Fibroblast of peridontal ligament (primary cell): Measurements from ENCODE around the gene OR2Y1.
A peak's percentile ranks its signal among the peaks of the same experiment; 100 is the strongest.
"Not testable (repeated sequence)": the region's sequence is repeated elsewhere in the genome, so short reads cannot be mapped to it uniquely, and the experiment has no call there.

ENCODE experiments used
- DNase-seq: peaks from one replicate; pipeline ENCODE4 v3.0.0-alpha.2; 2010; ENCODE audit errors: extremely low read depth

The OR2Y1 gene

DNA sequence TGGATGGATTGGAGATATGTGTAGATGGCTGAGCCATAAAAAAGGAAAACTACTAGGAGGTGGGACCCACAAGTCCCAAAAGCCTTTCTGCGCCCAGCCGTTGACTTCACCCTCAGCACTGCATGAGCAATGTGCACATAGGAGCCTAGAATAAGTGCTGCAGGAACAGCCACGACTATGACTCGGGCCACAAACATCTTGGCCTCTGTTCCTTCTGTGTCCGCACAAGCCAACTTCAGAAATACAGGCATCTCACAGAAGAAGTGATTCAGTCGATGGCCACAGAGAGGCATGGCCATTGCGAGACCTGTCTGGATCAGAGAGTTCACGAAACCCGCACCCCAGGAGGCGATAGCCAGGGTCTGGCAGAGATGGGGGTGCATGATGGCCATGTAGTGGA is 587 bp downstream of the OR2Y1 start:
- no peak for DNase-seq

DNA sequence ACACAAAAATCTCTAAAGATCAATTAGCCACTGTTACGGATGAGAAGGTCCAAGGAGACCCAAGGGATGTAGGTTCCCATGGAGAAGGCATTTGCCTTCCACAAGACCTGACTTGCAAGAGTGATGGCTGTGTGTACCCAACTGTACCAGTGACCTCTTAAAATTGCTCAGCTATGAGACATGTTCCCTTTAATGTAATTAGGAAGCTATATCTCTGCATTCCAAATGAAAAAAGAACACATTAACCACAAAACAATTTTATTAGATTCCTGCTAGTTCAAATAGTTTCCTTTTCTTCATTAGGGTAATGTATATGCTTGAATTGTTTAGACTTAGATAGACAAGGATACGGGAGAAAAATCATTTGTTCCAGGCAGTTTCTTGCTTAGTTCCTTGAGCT is 3.3 kb downstream of the OR2Y1 start:
- no peak for DNase-seq

DNA sequence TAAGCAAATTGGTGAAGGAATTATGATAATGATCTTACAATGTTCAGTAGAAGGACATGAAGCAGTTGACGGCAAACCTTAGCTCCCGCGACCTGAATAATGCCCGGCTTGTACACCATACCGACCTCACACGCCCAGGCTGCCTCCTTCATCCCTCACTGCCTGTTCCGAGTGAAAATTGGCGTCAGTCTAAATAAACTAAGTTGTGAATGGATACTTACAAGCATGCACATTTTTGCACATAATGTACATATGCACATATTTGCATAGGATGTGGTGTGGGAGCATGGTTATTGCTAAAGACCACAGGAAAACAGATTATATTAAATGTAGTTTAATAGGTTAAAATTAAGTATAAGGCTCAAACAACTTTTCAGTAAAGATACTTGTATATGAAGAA is 14.9 kb downstream of the OR2Y1 start:
- no peak for DNase-seq

DNA sequence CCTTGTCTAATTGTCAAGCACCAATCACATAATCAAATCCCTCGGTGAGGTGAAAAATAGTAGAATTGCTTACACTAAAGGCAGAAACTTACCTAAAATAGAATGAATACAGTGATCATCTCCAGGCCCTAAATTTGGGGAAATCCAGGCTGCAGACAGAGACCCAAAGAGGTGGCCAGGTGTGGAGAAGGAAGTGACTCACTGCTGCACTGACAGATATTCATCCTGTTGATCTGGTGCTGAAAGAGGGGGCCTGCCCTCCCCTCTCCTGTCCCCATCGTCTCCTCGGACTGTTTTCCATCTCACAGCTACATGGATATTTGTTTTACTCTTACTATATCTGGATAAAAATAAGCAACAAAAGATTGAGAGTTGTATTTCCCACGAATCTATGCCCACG is 15.9 kb downstream of the OR2Y1 start:
- no peak for DNase-seq

DNA sequence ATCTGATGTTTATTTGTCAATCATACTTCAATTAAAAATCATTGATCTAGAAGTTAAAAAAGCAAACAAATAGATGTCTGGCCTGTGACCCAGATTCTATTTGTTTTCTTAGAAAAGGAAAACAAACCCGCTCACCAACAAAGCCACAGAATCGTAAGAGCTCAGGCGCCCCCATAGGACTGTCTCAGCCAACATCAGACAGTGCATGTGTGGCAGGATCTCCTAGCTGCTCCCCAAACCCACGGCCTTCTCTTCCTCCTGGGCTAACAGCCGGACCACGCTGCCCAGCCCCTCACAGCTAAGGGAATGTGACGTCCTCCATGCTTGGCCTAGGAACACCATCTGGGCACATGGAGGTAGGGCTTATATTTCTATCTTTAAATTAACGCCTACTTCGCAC is 19.4 kb downstream of the OR2Y1 start:
- no peak for DNase-seq

DNA sequence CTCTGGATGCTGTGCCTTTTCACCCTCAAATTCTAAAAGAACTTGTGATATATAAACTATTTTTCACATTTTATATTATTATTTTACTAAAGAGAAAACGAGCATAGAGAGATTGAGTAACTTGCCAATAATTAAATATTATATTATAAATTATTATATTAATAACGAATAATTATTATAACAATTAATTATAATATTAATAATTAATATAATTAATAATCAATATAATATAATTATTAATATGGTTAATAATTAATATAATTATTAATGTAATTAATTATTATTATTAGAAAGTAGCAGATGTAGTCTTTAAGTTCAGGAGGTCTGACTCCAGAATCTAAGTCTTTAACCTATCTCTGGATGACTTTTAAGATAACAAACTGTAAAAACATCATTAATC is 20.1 kb downstream of the OR2Y1 start:
- DNase-seq = no peak

DNA sequence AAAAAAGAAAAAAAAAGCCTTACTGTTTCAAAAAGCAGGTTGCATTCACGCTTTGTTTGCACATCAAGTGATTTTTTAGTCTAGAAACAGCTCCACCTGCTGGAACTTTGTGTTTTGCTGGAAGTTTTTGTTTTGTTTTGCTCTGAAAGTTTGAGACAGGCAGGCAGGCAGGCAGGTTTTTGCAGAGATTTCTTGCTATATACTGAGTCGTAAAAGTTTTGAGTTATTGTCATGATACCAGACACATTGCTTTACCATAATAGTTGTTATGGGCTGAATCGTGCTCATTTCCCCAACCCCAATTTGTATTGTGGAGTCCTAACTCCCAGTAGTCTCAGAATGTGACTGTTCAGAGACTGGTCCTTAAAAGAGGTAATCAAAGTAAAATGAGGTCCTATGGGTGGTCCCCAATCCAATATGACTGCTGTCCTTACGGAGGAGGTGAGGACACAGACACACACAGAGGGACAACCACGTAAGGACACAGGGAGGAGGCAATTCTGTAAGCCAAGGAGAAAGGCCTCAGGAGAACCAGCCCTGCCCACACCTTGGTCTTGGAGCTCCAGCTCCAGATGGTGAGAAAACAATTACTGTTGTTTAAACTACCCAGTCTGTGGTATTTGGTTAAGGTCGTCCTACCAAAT is 20.9 kb downstream of the OR2Y1 start:
- DNase-seq = peak; percentile 35

DNA sequence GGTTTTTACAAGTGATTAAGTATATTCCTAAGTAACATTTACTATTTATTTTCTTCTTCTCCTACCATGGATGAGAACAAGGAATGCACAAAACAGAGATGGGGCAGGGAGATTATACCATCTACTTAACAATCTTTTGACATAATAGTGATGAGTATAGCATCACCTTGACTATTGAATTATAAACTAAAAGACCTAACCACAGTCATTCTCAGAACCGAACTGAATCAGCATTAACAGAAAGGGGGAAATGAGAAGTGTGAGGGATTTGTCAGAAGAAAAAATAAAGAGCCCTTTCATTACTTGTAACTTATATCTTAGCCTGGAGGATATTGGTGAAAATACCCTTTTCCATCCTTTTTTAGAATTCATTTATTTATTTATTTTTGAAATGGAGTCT is 21.9 kb downstream of the OR2Y1 start:
- DNase-seq = no peak

DNA sequence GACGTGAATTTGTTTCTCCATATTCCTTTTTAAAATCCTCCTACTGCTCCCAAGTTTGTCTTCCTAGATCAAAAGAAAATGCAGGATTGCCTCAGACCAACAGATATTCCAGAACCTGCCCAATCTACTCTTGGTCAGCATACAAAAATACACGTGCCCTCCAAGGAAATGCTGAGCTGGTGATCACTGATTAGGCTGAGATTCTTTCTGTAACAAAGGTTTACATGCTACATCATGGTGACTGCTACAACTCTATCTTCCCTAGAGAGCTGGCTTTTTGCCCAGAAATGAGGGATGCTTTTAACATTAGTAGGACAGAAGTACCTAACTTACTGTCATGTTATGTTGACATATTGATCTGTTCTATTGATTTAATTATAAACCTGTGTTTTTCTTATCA is 35.5 kb downstream of the OR2Y1 start:
- DNase-seq = no peak

DNA sequence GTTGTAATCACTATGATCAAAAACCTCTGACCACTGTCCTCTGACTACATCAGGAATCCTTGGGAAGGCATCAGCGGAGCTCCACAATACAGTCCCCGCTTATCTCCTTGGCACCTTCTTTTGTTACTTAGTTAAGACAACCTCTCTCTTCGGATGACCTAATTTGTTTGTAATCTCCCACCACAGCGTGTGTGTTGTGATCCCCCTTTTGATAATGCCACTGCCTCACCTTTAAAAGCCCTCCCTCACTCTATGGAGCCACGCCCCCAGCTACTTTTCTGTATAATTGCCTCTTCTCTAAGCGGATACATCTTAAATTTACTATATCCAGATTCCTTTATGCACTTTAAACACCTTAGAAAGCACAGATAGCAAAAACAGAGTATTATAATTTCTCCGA is 35.9 kb downstream of the OR2Y1 start:
- no peak for DNase-seq

DNA sequence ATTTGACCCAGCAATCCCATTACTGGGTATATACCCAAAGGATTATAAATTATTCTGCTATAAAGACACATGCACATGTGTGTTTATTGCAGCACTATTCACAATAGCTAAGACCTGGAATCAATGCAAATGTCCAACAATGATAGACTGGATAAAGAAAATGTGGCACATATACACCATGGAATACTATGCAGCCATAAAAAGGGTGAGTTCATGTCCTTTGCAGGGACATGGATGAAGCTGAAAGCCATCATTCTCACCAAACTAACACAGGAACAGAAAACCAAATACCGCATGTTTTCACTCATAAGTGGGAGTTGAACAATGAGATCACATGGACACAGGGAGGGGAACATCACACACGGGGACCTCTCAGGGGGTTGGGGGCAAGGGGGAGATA is 36.5 kb downstream of the OR2Y1 start:
- not testable (repeated sequence) for DNase-seq

DNA sequence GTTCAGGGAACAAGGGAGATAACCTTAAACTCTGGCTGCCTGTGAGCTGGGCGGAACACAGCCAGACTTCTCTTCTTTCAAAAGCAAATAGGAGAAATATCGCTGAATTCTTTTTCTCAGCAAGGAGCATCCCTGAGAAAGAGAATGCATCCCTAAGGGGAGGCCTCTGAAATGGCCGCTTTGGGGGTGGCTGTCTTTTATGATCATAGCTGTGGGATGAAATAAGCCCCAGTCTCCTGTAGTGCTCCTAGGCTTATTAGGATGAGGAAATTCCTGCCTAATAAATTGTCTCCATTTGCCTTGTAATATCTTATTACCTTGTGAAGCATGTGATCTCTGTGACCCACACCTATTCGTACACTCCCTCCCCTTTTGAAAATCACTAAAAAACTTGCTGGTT is 39.4 kb downstream of the OR2Y1 start:
- not testable (repeated sequence) for DNase-seq

DNA sequence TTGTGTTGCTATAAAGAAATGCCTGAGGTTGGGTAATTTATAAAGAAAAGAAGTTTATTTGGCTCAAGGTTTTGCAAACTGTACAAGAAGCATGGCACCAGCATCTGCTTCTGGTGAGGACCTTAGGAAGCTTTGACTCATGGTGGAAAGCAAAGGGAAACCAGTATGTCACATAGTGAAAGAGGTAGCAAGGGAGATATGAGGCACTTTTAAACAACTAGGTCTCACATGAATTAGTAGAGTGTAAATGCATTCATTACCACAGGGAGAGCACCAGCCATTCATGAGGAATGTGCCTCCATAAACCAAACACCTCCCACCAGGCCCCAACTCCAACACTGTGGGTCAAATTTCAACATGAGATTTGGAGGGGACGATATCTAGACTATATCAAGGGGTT is 40.8 kb downstream of the OR2Y1 start:
- no peak for DNase-seq

DNA sequence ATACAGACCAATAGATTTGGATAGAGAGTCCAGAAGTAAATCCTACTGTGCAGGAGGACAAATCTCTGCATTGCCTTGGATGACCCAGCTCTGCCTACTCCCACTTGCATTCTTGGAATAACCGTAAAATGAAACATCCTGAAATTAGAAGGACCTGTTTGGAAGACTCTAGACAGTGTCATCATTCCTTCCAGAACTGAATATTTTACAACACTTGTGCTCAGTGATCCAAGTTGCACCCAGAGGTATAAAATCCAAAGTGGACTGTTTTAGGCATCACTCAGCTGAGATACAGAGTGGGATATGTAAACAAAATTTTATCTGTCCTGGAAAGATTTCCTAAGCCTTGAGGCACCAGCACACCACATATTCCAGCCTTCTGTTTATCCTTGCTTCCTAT is 43.7 kb downstream of the OR2Y1 start:
- DNase-seq = no peak

DNA sequence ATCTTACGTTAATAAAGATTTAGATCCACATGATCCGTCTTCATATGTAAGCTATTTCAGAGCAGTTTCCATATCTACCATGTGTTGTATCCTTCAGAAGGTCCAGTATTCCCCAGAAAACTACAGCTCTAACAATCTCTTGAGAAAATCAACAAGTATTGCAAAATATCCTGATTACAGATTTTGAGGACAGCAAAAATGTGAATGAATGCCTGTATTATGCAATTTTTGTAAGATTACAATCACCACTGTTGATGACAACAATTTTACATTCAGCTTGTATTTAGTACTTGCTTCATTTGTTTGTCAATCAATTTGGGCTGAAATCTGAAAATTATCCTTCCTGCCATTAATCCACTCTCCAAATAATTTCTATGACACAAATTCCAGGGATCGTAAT is 47.4 kb downstream of the OR2Y1 start:
- no peak for DNase-seq

DNA sequence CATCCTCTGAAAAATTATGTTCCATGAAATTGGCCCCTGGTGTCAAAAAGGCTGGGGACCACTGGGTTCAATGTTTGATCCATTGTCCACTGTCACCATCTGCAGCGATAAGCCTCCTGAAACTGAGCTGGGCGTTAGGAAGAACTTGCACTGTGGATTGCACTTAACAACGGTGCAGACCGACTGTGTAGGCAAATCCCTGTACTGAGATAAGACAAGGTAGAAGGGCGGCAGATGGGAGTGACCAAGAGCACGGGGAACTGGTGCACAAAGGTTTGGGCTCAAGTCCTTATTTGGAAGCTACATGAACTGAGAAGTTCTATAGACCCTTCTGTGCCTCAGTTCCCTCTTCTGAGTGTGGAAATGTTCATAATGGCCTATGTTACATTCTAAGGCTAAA is 48.8 kb downstream of the OR2Y1 start:
- no peak for DNase-seq

DNA sequence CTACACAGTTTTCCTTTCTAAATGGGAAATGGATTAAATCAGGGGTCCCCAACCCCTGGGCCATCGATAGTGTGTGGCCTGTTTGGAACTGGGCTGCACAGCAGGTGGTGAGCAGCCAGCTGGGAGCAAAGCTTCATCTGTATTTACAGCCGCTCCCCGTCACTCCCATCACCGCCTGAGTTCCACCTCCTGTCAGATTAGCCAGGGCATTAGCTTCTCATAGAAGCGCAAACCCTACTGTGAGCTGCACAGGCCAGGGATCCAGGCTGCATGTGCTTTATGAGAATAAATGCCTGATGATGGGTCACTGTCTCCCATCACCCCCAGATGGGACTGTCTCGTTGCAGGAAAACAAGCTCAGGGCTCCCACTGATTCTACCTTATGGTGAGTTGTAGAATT is 49.3 kb downstream of the OR2Y1 start:
- DNase-seq = no peak

DNA sequence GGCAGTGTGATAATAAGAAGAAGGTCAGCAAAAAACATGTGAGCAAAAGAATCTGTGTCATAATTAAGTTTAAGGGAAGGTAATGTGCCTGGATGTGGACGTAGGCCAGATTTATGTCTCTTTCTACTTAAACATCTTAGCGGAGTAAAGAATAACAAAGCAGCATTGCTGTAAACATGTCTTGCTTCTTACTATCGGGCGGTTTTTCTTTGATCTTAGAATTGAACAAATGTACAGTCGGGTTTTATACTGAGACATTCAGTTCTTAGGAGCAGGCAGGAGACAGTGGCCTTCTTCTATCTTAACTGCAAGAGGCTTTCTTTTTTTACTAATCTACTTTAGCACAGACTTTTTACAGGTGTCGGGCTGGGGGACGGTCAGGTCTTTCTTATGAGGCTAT is 50.1 kb downstream of the OR2Y1 start:
- DNase-seq = no peak
